Hepatocyte (in vitro differentiated cells): ENCODE results near the gene UBE2D2. TPM values are rescaled to one million over a fixed set of nuclear protein-coding genes. Genes with fewer than 3 reads are reported as not detected.
"Not testable (repeated sequence)": the region's sequence is repeated elsewhere in the genome, so short reads cannot be mapped to it uniquely, and the experiment has no call there.

Source experiments
- DNase-seq: peaks from one replicate; pipeline ENCODE4 v3.0.0-alpha.2; 2016; ENCODE audit warnings: low spot score
- H2AFZ ChIP-seq: fragments of 200-600 bp; sonication (generic); 2 replicates; pipeline ENCODE4 v1.6.0; 2016; ENCODE audit warnings: antibody characterized with exemption, mild to moderate bottlenecking
- H3K27ac ChIP-seq: fragments of 200-600 bp; sonication (generic); 2 replicates; pipeline ENCODE4 v1.5.1; 2016; ENCODE audit warnings: mild to moderate bottlenecking
- H3K27me3 ChIP-seq: fragments of 200-600 bp; sonication (generic); 2 replicates; pipeline ENCODE4 v1.6.1; 2016
- H3K36me3 ChIP-seq: fragments of 200-600 bp; sonication (generic); replicated peaks from 2 replicates; pipeline ENCODE4 v1.5.1; 2016; ENCODE audit warnings: low read depth; ENCODE audit not compliant: insufficient read depth
- H3K4me1 ChIP-seq: fragments of 200-600 bp; sonication (generic); 2 replicates; pipeline ENCODE4 v1.5.1; 2016; ENCODE audit warnings: mild to moderate bottlenecking, moderate library complexity; ENCODE audit not compliant: insufficient read depth
- H3K4me2 ChIP-seq: fragments of 200-600 bp; sonication (generic); 2 replicates; pipeline ENCODE4 v1.6.0; 2016
- H3K4me3 ChIP-seq: fragments of 200-600 bp; sonication (generic); 2 replicates; pipeline ENCODE4 v1.5.1; 2016; ENCODE audit warnings: mild to moderate bottlenecking
- H3K79me2 ChIP-seq: fragments of 200-600 bp; sonication (generic); 2 replicates; pipeline ENCODE4 v1.6.0; 2017; ENCODE audit warnings: mild to moderate bottlenecking
- H3K9me2 ChIP-seq: fragments of 200-600 bp; sonication (generic); replicated peaks from 2 replicates; pipeline ENCODE4 v1.6.0; 2017; ENCODE audit warnings: mild to moderate bottlenecking; ENCODE audit not compliant: insufficient read depth
- H3K9me3 ChIP-seq: fragments of 200-600 bp; sonication (generic); 2 replicates; pipeline ENCODE4 v1.5.1; 2016; ENCODE audit warnings: low read depth, mild to moderate bottlenecking
- H4K20me1 ChIP-seq: fragments of 200-600 bp; sonication (generic); 2 replicates; pipeline ENCODE4 v1.6.0; 2016; ENCODE audit warnings: mild to moderate bottlenecking; ENCODE audit not compliant: insufficient read depth, poor library complexity, severe bottlenecking
- CTCF ChIP-seq: fragments of 200-600 bp; sonication (generic); IDR thresholded peaks from 2 replicates; pipeline ENCODE4 v1.5.1; 2016; ENCODE audit warnings: antibody characterized with exemption, mild to moderate bottlenecking; ENCODE audit not compliant: poor library complexity
- EZH2 ChIP-seq: fragments of 200-600 bp; sonication (generic); IDR thresholded peaks from 2 replicates; pipeline ENCODE4 v1.6.1; 2016; ENCODE audit warnings: antibody characterized with exemption, mild to moderate bottlenecking, borderline replicate concordance
- EZH2phosphoT487 ChIP-seq: fragments of 200-600 bp; sonication (generic); IDR thresholded peaks from one replicate; pipeline ENCODE4 v1.6.1; 2018; ENCODE audit warnings: antibody characterized with exemption, mild to moderate bottlenecking, low read depth, moderate library complexity; ENCODE audit not compliant: unreplicated experiment, severe bottlenecking
- WGBS: methylation state at CpG from one replicate; pipeline ENCODE4 v1.1.6; 2016; ENCODE audit warnings: low lambda C conversion rate; ENCODE audit errors: missing lambda C conversion rate; 5-methylcytosine and 5-hydroxymethylcytosine counted together
- polyA plus RNA-seq: library from polyadenylated mRNA; unstranded; fragments of >200 nt; fragmentation: Nextera tagmentation; extraction: Ambion mirVana; gene quantifications from 2 replicates; pipeline ENCODE4 v1.2.1, GENCODE V29; 2016
- total RNA-seq: library from RNA; depleted of rRNA; stranded (reverse); fragments of >200 nt; gene quantifications from 2 replicates; pipeline ENCODE4 v1.2.3, GENCODE V29; 2014

UBE2D2 gene
- total and polyA plus RNA-seq, 2 experiments from 2014 or later = 85.9 to 182 TPM

DNA sequence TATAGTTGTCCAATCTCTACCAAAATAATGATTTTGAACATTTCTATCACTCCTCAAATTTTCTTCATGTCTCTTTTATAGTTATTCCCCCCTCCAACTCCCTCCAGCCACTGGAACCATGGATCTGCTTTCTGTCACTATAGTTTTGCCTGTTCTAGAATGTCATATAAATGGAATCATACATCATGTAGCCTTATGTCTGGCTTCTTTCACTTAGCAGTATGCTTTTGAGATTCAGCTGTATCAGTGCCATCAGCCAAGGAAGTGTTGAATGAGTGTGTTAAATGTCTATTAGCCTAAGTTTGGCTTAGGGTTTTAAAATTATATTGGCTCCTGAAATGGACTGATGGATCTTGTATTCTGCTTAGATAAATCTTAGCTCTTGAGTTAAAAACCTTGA lies 36.0 kb downstream of the UBE2D2 start:
- Histone ChIP-seq H3K4me1 (no peaks in the 10 kb centered on the region), H2AFZ (no peak overlapping the region), H3K79me2 (peaks cover 97% of the 10 kb centered on the region), H3K27ac (no peak overlapping the region), H3K9me2 (no peaks in the 10 kb centered on the region), H3K9me3 (no peaks in the 10 kb centered on the region), H3K4me2 (no peak overlapping the region), H3K4me3 (no peak overlapping the region), H3K27me3 (no peaks in the 10 kb centered on the region), H3K36me3 (no peaks in the 10 kb centered on the region), H4K20me1 (peaks cover 49% of the 10 kb centered on the region)
- no peak for DNase-seq
- TF ChIP-seq CTCF = no peak
- TF ChIP-seq EZH2phosphoT487 = no peak
- TF ChIP-seq EZH2 = no peak

- Histone ChIP-seq H4K20me1 (peaks cover 39% of the 10 kb centered on the region), H3K79me2 (peaks cover 97% of the 10 kb centered on the region)
- not testable (repeated sequence) for H2AFZ ChIP-seq, H3K9me3 ChIP-seq, H3K27me3 ChIP-seq, H3K4me2 ChIP-seq, H3K9me2 ChIP-seq, H3K27ac ChIP-seq, DNase-seq, H3K4me3 ChIP-seq, H3K4me1 ChIP-seq, H3K36me3 ChIP-seq
- over 99% methylated on average over 5 of the region's 5 CpGs for WGBS
Measured at GRCh38 chr5:139598601-139598965, 37.4 kb downstream of the UBE2D2 start.

- TF ChIP-seq EZH2 = no peak
- no peak for TF ChIP-seq EZH2phosphoT487
- no peak for TF ChIP-seq CTCF
- Histone ChIP-seq H3K27ac (no peak overlapping the region), H3K4me3 (no peak overlapping the region), H4K20me1 (peaks cover 33% of the 10 kb centered on the region), H3K36me3 (no peaks in the 10 kb centered on the region), H3K4me2 (no peak overlapping the region), H3K27me3 (no peaks in the 10 kb centered on the region), H3K9me3 (no peaks in the 10 kb centered on the region), H2AFZ (no peak overlapping the region), H3K4me1 (no peaks in the 10 kb centered on the region), H3K79me2 (peaks cover 95% of the 10 kb centered on the region), H3K9me2 (no peaks in the 10 kb centered on the region)
- DNase-seq = no peak
- WGBS = 87% methylated on average over 7 of the region's 7 CpGs
Measured at GRCh38 chr5:139600336-139600949, 39.3 kb downstream of the UBE2D2 start.

- Histone ChIP-seq H3K36me3 (no peaks in the 10 kb centered on the region), H3K79me2 (peaks cover 94% of the 10 kb centered on the region), H3K9me2 (no peaks in the 10 kb centered on the region), H3K4me3 (no peak overlapping the region), H3K27ac (no peak overlapping the region), H3K4me2 (no peak overlapping the region), H2AFZ (no peak overlapping the region), H3K27me3 (no peaks in the 10 kb centered on the region), H3K4me1 (no peaks in the 10 kb centered on the region), H3K9me3 (no peaks in the 10 kb centered on the region), H4K20me1 (peaks cover 29% of the 10 kb centered on the region)
- no peak for DNase-seq
- 98% methylated on average over 12 of the region's 12 CpGs for WGBS
- no peak for TF ChIP-seq EZH2phosphoT487
- no peak for TF ChIP-seq CTCF
- TF ChIP-seq EZH2 = no peak
Measured at GRCh38 chr5:139601429-139601828, 40.3 kb downstream of the UBE2D2 start.

DNA sequence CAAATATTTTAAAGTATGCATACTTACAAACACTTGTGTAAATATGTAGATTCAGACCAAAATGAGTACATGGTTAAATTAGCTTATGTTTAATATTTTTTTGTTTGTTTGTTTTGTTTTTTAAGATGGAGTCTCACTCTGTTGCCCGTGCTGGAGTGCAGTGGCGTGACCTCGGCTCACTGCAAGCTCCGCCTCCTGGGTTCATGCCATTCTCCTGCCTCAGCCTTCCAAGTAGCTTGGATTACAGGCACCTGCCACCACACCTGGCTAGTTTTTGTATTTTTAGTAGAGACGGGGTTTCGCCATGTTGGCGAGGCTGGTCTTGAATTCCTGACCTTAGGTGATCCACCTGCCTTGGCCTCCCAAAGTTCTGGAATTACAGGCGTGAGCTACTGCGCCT lies 40.8 kb downstream of the UBE2D2 start:
- Histone ChIP-seq H3K79me2 (peaks cover 94% of the 10 kb centered on the region), H4K20me1 (peaks cover 29% of the 10 kb centered on the region)
- H3K27ac ChIP-seq, H3K9me3 ChIP-seq, DNase-seq, H3K4me3 ChIP-seq, H3K9me2 ChIP-seq, H3K36me3 ChIP-seq, H3K4me2 ChIP-seq, H3K4me1 ChIP-seq, H3K27me3 ChIP-seq, H2AFZ ChIP-seq: not testable (repeated sequence)
- 96% methylated on average over 9 of the region's 9 CpGs for WGBS
